HG03575 (cell line): Measurements from ENCODE around the gene MRPL24.

Source experiments
- ATAC-seq: cut with Tn5 transposase; IDR thresholded peaks from one replicate; pipeline ENCODE4 v1.9.1; 2021; ENCODE audit not compliant: unreplicated experiment, insufficient number of reproducible peaks, low FRiP score; ENCODE audit errors: extremely low read depth

The MRPL24 gene

DNA sequence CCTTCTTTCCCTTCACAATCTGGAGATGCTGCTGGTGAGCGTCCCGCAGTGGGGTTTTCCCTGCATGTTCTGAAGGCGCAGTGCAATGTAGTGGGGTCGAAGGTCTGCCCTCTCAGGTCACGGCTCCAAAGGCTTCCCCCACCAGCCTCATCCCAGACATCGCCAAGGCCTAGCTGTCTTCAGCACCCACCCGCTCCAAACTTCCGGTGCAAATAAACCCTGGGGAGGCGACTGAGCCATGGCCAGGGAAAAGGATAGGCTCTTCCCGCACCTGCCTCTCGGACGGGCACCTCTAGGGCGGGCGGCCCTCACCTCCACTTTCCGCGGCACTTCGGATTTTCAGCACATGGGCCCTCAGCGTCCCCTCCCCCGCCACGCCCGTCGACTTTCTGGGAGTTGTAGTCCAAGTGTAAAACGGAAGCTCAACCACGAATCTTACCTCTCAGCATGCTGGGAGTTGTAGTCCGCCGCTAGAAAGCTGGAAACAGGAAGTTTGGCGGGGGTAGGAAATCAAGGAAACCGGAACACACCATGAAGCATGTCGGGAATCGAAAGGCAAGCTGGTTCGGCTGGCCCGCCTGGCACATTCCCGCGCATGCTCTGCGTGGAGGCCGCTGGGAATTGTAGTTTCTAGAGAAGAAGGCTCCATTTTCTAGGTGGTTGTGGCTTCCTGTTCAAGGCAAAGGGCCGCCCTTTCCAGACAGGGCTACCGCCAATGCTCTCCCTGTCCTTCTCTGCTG lies at the start of gene MRPL24:
Gene MRPL24, minus strand, starts transcription at position 348 of the 740 bp plus-strand sequence. CDS start 2,384 bp downstream, outside the sequence.
- ATAC-seq = peak; percentile 71

DNA sequence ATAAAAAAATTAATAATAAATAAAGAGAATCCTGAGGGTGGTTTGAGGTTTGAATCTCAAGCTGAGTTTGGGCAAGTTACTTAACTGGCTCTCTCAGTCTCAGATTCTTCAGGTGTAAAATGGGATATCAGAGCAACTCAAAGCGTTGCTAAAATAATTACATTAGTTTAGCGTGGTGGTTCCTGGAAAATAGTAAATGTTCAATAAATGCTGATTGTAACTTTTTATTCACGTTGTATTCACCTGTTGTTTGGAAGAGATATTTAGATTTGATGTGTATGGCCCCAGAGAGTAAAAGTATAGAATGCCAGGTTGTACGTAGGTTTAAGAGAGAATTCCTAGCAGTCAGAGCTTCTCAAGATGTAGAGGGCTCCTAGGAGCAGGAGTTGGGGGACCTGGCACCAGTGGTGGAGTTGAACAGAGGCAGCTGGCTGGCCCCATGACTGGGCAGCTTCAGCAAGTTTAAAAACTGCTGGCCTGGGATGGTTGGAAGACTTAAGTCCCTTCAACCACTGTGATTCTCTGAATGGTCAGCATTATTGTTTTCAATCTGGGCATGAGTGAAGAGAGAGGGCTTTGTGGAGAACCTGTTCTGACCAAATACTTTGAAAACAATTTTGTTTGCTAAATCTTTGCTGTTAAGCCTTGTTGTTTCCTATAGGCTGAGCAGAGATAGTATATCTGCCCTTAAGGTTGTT lies 48.9 kb upstream of the MRPL24 start:
- ATAC-seq = no peak

DNA sequence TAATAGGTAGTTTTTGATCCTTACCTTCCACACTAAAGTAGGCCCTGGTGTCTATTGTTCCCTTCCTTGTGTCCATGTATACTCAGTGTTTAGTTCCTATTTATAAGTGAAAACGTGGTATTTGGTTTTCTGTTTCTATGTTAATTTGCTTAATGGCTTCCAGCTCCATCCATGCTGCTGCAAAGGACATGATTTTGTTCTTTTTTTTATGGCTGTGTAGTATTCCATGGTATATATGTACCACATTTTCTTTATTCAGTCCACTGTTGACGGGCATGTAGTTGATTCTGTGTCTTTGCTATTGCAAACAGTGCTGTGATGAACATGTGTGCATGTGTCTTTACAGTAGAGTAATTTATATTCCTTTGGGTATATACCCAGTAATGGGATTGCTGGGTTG lies 47.2 kb upstream of the MRPL24 start:
- ATAC-seq = no peak

DNA sequence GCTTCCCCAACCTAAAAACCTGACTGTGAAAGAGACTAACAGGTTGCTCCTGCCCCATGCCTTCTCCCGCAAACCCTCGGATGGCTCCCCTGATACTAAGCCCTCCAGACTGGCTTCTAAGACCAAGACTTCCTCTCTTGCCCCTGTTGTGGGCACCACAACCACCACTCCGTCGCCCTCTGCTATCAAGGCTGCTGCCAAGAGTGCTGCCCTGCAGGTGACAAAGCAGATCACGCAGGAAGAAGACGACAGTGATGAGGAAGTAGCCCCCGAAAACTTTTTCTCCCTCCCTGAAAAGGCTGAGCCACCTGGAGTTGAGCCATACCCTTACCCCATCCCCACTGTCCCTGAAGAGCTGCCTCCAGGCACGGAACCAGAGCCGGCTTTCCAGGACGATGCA lies 45.8 kb upstream of the MRPL24 start:
- no peak for ATAC-seq

DNA sequence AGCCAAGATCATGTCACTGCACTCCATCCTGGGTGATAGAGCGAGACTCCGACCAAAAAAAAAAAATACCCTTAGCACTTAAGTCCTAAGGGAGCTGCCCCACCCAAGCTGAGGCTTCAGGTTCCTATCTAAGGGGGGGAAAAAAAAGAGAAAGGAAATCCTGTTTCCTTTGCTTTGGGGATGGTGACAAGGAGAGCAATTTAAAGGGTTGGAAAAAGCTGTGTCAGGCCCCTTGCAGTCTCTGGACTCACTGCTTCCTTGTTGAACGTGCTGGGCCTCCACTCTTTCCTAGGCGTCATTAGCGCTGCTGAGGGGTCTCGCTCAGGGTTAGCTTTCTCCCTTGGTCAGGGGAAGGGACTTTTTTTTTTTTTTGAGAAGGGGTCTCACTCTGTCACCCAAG lies 44.6 kb upstream of the MRPL24 start:
- ATAC-seq = no peak

DNA sequence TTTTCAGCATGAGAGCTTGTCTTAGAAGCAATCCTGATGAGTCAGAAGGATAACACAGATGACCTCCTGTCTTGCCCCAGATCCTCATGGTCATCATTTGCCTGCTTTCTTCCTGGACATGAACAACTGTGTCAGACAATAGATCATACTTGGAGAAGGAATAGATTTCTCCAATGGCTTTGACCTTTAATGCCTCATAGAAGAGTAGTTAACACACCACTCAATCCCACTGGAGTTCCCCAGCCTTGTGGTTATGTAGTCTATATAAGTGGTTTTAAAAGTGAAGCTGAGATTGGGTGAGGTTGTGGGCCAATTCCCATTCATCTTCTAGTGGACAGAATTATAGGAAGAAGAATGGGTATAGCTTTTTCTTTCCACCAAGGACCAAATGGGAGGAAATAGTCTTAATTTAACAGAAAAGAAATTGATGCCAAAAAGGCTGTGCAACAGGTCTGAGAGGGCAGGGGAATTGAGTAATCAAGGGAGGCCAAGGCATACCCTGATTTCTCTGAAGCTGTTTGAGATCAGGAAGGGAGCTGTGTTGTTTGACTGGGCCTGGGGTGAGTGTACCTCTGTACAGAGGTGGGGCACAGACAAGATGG lies 40.8 kb upstream of the MRPL24 start:
- no peak for ATAC-seq

DNA sequence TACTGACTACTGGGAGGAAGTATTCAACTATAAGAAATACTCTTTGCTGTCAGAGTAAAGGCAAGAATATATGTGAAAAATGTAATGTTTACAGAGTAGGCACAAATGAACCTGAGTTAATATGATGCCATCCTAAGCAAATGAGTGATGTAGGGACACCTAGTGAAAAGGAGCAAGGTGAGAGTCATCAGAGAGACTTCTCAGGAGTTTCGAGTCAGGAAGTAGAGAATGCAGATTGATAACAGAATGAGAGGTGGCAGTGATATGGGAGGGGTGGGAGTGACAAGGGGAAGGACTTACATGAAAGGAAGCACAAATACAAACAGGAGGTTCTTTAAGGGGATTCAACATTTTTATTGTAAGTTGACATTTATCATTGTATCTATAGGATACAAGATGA lies 36.7 kb upstream of the MRPL24 start:
- no peak for ATAC-seq

DNA sequence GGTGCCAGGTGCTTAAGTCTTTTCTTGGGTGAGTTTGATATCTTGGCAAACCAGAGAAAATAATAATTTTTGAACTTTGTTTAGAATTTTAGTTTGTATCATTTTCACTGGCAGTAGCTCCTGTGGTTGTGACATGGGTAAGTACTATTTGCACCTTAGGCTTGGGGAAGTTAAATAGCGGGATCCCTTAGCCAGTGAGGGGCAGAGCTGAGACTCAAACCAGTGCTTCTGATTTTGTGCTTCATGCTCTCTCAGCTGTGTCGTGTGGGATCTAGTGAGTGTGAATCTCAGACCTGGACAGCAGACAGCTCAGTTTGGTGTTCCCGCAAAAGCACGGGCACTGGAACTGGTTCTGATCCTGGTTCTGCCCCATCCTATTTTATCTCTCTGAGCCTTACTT lies 36.1 kb upstream of the MRPL24 start:
- no peak for ATAC-seq

DNA sequence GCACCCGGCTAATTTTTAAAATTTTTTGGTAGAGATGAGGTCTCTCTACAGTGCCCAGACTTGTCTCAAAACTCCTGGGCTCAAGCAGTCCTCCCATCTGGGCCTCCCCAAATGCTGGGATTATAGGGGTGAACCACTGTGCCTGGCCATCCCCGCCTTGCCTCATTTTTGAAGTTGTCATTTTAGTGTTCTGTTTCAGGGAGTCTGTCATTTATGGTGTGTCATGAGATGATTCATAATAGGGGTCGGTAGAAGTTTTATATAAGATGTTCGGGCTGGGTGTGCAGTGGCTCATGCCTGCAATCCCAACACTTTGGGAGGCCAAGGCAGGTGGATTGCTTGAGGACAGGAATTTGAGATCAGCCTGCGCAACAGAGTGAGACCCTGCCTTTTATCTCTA lies 34.9 kb upstream of the MRPL24 start:
- ATAC-seq = no peak

DNA sequence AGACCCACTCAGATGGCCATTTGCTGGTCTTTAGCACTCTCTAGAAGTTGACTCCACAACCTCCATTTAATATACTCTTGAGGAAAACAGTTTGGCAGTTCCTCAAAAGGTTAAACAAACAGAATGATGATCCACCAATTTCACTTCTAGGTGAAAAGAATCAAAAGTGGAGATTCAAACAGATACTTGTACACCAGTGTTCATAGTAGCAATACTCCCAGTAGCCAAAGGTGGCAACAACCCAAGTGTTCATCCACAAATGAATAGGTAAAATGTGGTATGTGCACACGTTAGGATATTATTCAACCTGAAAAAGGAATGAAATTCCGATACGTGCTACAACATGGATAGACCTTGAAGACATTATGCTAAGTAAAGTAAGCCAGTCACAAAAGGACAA lies 32.7 kb upstream of the MRPL24 start:
- ATAC-seq = no peak

DNA sequence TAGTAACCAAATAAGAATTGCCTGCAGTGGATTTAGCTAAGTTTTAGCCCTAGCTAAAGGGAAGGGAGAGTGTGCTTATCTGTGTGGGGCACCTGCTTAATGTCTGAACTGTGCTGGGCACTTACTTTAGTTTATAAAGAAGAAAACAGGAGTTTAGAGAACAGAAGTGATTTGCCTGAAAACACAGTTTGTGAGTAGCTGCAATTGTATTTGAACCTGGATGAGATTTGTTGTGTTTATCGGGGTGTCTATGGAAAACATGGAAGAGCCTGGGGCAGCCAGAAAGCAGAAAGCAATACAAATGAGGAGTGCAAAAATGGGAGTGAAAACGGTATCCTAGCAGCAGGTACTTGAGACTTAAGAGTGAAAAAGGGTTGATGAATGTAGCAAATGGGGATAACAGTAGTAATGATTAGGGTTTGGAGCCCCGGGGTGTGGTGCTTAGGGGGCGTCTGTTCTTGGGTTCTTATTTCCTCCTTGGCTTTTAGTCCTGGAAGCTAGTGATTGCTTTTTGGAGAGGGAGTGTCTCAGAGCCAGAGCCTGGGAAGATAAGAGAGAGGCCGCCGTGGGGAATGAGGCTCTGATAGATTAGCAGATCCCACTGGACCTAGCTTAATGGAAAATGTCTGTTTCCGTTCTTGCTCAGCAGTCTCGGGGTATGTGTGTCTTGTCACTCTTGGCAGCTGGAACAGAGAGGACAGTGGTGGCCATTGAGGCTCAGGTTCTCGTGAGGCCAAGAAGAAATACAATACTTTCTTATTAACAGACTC lies 32.0 kb upstream of the MRPL24 start:
- no peak for ATAC-seq

DNA sequence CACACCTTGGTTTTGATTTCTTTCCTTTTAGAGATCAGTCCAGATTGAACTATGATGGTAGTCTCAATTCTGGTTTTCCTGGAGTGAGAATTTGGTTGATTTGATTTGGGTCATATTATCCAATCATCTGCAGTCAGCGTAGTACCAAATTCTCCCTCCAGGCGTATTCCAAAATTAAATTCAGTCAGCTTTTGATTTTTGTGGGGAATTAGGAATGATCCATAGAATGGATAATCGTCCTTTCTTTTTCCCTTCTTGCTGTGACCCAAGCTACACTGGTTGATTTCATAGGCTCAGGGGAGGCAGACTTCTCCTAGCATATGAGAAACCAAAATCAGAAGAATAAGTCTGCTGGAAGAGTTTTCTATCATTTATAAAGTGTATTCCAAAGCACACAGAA lies 31.3 kb upstream of the MRPL24 start:
- no peak for ATAC-seq

DNA sequence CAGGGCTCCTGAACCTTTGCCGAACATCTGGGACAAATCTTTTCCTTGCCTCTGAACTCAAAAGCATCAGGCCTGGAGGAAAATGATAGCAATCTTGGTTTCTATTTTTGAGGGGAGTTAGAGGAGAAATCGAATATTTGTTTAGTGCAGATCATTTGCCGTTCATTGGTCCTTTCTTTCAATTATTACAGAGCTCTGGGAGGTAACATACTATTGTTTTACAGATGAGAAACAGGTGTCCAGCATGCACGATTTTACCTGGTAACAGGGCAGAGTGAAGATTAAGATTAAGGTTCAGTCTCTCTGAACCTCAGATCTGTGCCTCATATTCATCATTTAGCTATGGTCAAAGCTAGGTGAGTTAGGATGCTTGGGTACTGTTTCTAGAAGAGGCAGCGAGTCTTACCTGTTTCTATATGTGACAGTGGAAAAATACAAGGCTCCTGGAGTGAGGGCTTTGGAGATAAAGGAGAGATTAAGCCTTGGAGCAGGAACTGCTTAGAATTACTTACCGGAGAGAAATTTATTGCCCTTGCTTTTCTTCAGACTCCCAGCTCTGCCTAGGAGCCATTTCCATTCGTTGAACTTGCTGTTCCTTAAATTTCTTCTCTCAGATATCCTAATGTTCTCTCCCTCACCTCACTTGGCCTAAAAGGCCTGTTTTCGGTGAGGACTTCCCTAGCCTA lies 27.9 kb upstream of the MRPL24 start:
- no peak for ATAC-seq

DNA sequence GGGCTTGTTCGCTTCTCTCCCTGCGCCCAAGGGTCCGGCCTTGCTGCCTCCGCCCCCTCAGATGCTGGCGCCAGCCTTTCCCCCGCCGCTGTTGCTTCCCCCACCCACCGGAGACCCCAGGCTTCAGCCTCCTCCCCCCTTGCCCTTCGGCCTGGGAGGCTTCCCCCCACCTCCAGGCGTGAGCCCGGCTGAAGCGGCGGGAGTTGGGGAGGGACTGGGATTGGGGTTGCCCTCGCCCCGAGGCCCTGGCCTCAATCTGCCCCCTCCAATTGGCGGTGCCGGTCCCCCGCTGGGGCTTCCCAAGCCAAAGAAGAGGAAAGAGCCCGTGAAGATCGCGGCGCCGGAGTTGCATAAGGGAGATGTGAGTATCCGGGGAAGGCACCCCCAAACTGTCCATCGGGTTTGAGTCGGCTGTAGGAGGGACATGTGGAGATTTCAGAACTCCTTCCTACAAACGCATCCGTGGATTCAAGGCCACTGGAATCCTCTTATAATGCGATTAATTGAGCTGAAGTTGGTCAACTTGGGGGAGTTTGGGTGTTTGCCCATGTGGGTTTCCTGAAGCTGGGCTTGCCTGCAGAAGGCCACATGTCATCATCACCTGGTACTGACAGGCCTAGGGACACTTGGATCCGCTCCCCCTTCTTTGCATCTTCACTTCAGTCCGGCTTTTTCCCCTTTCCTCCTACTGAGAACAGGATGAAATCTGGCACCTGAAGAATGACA lies 27.2 kb upstream of the MRPL24 start:
- ATAC-seq = no peak

DNA sequence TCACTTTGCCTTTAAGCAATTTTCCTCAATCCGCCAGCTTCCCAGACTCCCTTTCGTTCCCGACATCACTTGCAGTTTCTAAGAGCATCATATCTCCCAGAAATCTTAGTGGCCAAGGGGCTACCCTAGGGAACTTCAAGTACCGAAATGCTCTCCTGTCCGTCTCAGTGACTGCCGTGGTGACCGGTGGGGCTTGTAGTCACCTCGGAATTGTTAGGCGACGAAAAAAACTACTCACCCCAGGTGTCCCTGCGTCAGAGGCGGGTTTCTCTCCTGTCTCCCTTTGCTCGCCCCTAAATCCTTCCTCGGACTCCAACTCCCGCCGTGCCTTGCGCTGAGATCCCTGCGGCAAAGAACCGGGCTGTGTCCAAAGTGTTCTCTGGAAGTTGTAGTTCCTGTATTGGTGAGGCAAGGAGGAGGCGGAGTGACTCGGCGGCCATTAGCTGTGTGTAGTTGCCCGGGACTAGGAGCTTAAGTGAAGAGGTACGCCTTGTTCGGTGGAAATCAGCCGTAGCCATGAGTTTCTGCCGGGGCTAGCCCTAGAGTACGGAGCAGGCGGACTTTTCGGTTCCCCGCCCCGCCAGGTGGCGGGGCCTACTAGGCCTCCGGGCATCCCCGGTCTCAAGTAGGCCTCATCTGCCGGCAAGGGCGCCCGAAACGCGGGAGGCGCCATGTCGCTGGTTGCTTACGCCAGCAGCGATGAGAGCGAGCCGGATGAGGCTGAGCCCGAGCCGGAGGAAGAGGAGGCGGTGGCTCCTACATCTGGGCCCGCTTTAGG lies 26.4 kb upstream of the MRPL24 start, which contains the start of gene PRCC:
Gene PRCC, plus strand, starts transcription at position 435 of the 778 bp plus-strand sequence. Its CDS starts 237 bp downstream, at position 672.
- ATAC-seq = peak; percentile 73

DNA sequence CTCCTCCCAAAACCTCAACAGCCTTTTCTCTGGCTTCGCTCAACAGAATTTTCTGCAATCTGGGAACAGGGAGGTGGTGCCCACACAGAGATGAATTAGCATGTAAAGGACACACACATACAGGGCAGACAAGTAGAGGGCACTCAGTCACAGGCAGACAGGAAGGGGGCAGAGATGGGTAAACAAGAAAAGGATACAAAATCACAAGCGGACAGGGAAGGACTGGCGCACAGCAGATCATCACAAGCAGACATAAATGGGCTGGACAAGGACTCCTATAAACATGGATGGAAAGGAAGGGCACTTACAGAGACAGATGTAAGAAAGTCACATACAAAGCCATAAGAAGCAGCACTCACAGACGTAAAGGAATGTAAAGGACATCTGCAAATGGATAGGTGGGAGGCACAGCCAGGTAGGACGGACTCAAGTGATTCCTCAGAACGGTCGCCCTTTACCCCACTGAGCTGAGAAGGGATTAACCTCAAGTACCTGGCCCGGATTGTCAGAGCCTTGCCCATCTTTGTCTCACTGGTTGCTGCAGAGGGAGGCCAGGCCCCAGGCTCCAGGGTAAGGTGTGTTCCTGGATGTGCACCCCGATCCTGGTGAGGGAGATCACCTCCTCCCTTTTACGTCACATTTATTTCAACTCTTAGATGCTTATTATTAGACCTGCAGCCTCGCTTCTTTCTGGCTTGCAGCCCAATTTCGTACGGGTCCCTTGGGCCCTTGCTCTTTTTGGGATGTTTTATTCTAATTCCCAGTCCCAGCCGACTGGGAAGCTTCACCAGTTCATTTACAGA lies 25.6 kb upstream of the MRPL24 start:
- peak; percentile 8 for ATAC-seq

DNA sequence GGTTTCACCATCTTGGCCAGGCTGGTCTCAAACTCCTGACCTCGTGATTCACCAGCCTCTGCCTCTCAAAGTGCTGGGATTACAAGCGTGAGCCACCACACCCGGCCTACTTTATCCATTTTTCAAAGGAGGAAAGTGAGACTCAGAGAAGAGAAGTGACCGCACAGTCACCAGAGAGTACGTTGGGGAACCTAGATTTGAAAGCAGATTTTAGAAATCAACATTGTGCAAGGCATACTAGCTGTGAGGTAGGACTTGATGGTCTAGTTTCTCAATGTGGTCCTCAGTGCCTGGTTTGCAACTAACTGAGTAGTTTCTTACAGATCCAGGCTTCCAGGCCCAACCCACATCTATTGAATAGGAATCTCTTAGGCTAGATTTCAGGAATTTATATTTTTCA lies 24.8 kb upstream of the MRPL24 start:
- ATAC-seq = no peak
